Endothelial cell of hepatic sinusoid (primary cell): ENCODE results near the gene SLC44A5.
"Not testable (repeated sequence)": the region's sequence is repeated elsewhere in the genome, so short reads cannot be mapped to it uniquely, and the experiment has no call there.

ENCODE experiments used
- in situ Hi-C: cut with HindIII; loops from 2 replicates; pipeline ENCODE4 v1.10.0; 2017; ENCODE audit warnings: low sequenced_read_pairs

SLC44A5 gene

GRCh38 chr1:75375476-75376447, 235.2 kb downstream of the SLC44A5 start:
- in situ Hi-C loops: not testable (repeated sequence)

- in situ Hi-C loops: no loop called here
These were observed 237.3 kb downstream of the SLC44A5 start for GRCh38 chr1:75373542-75374159.

GRCh38 chr1:75366595-75366994, 244.3 kb downstream of the SLC44A5 start:
- in situ Hi-C loops: no loop called here

GRCh38 chr1:75361260-75361659, 249.7 kb downstream of the SLC44A5 start:
- in situ Hi-C loops: no loop called here

- in situ Hi-C loops: not testable (repeated sequence)
These were observed 256.6 kb downstream of the SLC44A5 start for GRCh38 chr1:75354267-75354666.

GRCh38 chr1:75353051-75353450, 257.9 kb downstream of the SLC44A5 start:
- in situ Hi-C loops: no loop called here

GRCh38 chr1:75345538-75346292, 265.2 kb downstream of the SLC44A5 start:
- in situ Hi-C loops: no loop called here

- in situ Hi-C loops: no loop called here
These were observed 268.1 kb downstream of the SLC44A5 start for GRCh38 chr1:75342786-75343185.

- in situ Hi-C loops: no loop called here
These were observed 269.4 kb downstream of the SLC44A5 start for GRCh38 chr1:75341537-75341936.

- in situ Hi-C loops: no loop called here
These were observed 272.1 kb downstream of the SLC44A5 start for GRCh38 chr1:75338616-75339483.

GRCh38 chr1:75334876-75335389, 276.0 kb downstream of the SLC44A5 start:
- in situ Hi-C loops: no loop called here

- in situ Hi-C loops: no loop called here
These were observed 280.3 kb downstream of the SLC44A5 start for GRCh38 chr1:75330624-75331023.

GRCh38 chr1:75328691-75329090, 282.2 kb downstream of the SLC44A5 start:
- in situ Hi-C loops: no loop called here

- in situ Hi-C loops: no loop called here
These were observed 283.5 kb downstream of the SLC44A5 start for GRCh38 chr1:75327395-75327794.

GRCh38 chr1:75317976-75318375, 292.9 kb downstream of the SLC44A5 start:
- in situ Hi-C loops: no loop called here

- in situ Hi-C loops: no loop called here
These were observed 294.7 kb downstream of the SLC44A5 start for GRCh38 chr1:75316230-75316629.

- in situ Hi-C loops: no loop called here
These were observed 298.3 kb downstream of the SLC44A5 start for GRCh38 chr1:75312620-75313019.

GRCh38 chr1:75310067-75310466, 300.8 kb downstream of the SLC44A5 start:
- in situ Hi-C loops: no loop called here

GRCh38 chr1:75308365-75308764, 302.5 kb downstream of the SLC44A5 start:
- in situ Hi-C loops: no loop called here

GRCh38 chr1:75305061-75305460, 305.9 kb downstream of the SLC44A5 start:
- in situ Hi-C loops: no loop called here
